Upper lobe of left lung (tissue), 4 donors: ENCODE measurements around the gene SIGLECL1.

ENCODE experiments used
- POLR2A ChIP-seq, 4 donors: fragments of 450-650 bp; IDR thresholded peaks; one replicate each; pipeline ENCODE4 v1.5.1; 2016 to 2017; ENCODE audit warnings: antibody characterized with exemption in 4 of 4, mild to moderate bottlenecking in 2 of 4
- TF ChIP-seq, protein P1 (sequence below), 6 experiments: fragments of 450-650 bp in 4 of 6; fragments of 200-600 bp in 2 of 6; sonication (generic) in 2 of 6; IDR thresholded peaks; one replicate each; pipeline ENCODE4 v1.5.1; 2016 to 2019; ENCODE audit warnings: antibody characterized with exemption in 6 of 6

DNA sequence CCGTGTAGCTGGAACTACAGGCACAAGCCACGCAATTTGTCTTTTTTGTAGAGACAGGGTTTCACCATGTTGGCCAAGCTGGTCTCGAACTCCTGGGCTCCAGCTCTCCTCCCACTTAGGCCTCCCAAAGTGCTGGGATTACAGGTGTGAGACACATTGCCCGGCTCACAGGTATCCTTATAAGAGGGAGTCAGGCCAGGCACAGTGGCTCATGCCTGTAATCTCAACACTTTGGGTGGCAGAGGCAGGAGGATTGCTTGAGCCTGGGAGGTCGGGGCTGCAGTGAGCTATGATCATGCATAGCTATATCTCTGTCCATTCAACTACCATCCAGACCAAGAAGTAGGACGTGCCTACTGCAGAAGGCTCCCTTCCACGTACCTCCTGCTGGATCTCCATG lies 50.4 kb downstream of the SIGLECL1 start:
- TF ChIP-seq, protein P1, sequence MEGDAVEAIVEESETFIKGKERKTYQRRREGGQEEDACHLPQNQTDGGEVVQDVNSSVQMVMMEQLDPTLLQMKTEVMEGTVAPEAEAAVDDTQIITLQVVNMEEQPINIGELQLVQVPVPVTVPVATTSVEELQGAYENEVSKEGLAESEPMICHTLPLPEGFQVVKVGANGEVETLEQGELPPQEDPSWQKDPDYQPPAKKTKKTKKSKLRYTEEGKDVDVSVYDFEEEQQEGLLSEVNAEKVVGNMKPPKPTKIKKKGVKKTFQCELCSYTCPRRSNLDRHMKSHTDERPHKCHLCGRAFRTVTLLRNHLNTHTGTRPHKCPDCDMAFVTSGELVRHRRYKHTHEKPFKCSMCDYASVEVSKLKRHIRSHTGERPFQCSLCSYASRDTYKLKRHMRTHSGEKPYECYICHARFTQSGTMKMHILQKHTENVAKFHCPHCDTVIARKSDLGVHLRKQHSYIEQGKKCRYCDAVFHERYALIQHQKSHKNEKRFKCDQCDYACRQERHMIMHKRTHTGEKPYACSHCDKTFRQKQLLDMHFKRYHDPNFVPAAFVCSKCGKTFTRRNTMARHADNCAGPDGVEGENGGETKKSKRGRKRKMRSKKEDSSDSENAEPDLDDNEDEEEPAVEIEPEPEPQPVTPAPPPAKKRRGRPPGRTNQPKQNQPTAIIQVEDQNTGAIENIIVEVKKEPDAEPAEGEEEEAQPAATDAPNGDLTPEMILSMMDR (IDR thresholded peaks at IDR 0.05): no peak
- no peak for TF ChIP-seq POLR2A (IDR thresholded peaks at IDR 0.05)
